ENCODE data around the gene AGBL2. TPM values are rescaled to one million over a fixed set of nuclear protein-coding genes. Genes with fewer than 3 reads are reported as not detected.

The AGBL2 gene
- total RNA-seq, 4 donors from 2014 or later = 0.22 to 0.85 TPM; not detected in 2

DNA sequence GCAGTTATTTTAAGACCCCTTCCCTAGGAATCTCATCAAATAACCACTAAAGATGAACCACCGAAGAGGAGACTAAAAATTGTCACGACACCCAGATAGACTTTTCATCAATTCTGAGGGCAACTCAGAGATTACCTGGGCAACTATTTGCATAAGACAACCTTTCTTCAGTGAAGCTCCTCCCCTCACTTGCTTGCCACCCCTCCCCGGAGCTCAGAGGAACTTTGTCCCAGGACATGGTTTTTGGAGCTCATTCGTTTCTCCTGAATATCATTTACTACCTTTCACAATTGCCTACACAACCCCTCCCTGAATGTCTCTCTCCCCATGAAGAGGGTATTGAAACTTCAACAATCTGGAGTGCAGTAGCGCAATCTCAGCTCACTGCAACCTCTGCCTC is 3.9 kb downstream of the AGBL2 start:
- TF ChIP-seq, protein P1, sequence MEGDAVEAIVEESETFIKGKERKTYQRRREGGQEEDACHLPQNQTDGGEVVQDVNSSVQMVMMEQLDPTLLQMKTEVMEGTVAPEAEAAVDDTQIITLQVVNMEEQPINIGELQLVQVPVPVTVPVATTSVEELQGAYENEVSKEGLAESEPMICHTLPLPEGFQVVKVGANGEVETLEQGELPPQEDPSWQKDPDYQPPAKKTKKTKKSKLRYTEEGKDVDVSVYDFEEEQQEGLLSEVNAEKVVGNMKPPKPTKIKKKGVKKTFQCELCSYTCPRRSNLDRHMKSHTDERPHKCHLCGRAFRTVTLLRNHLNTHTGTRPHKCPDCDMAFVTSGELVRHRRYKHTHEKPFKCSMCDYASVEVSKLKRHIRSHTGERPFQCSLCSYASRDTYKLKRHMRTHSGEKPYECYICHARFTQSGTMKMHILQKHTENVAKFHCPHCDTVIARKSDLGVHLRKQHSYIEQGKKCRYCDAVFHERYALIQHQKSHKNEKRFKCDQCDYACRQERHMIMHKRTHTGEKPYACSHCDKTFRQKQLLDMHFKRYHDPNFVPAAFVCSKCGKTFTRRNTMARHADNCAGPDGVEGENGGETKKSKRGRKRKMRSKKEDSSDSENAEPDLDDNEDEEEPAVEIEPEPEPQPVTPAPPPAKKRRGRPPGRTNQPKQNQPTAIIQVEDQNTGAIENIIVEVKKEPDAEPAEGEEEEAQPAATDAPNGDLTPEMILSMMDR (IDR thresholded peaks at IDR 0.05; ENCODE audit: low read depth) = no peak

DNA sequence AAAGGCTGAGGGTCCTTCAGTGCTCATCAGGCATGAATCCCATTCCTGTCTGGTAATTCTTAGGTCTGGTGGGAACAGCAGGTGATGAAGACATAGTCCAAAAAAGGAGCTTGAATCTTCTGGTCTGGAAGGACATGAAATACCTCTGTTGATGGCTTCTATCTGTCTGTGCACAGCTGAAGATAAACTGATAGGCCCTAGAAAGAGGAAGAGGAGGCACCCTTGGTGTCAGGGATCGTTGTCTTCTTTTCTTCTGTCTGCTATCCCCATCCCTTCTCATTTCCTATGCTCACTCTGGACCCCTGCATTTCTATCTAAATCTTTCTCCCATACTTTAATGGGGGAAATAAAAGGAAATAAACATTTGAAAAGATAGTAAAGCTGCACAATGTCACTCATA is 9.4 kb downstream of the AGBL2 start:
- TF ChIP-seq, protein P1 (IDR thresholded peaks at IDR 0.05; ENCODE audit: low read depth) = no peak

DNA sequence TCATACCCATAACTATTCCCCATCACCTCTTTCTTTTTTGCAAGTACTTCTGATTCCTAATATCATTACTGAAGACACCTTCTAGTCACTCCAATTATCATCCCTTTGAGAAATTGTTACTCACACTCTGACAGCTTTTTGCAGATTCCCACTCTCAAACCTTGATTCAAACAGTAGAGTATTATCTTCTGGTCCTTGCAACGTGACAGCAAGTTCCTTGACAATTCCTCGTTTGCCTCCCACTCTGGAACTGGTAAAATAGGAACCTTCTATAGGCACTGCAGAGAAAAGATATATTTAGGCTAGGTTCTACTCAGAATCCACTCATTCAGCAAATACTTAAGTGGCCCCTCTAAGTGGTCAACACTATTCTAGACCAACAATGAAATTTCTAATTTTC is 23.2 kb downstream of the AGBL2 start:
- TF ChIP-seq, protein P1 (IDR thresholded peaks at IDR 0.05; ENCODE audit: low read depth) = no peak

DNA sequence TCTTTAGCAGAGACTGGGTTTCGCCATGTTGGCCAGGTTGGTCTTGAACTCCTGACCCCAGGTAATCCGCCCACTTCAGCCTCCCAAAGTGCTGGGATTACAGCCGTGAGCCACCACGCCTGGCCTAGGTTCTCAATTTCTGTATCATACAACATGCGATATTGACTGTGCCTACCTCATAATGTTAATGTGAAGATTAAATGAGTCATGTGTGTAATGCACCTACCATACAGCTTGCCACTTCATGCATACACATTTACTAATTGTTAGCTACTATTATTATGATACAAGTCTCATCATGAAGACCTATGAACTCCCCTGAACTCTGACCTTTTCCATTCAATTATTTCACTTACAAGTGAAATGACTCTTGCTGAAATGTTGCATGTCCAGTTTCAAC is 25.7 kb downstream of the AGBL2 start:
- TF ChIP-seq, protein P1 (IDR thresholded peaks at IDR 0.05; ENCODE audit: low read depth) = no peak

DNA sequence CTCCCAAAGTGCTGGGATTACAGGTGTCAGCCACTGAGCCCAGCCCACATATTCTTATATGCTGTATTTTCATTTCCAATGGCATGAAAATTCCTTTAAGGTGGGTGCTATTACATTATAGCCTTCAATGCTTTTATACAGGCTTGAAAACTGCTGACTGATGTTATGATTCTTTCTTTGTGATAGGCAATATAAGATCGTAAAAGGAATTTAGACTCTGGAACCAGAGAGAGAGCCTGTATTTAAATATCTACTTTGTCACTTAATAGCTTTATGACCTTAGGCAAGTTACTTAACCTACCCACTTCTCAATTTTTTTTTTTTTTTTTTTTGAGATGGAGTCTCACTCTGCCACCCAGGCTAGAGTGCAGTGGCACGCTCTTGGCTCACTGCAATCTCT is 26.2 kb downstream of the AGBL2 start:
- TF ChIP-seq, protein P1 (IDR thresholded peaks at IDR 0.05; ENCODE audit: low read depth) = no peak

DNA sequence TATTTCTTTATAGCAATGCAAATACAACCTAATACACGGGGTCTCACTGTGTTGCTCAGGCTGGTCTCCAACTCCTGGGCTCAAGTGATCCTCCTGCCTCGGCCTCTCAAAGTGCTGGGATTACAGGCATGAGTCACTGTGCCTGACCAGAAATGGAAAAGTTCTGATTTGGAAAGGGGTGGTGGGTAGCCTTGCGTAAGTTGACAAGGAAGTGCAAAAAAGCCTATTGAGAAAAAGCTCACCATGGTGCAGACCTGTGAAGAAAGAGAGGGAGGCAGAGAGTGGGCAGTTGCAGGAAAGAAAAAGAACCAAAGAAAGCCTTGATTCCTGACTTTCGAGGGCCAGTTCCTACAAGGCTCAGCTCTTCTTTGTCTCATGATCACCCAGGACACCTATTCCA is 27.1 kb downstream of the AGBL2 start:
- TF ChIP-seq, protein P1 (IDR thresholded peaks at IDR 0.05; ENCODE audit: low read depth) = no peak

DNA sequence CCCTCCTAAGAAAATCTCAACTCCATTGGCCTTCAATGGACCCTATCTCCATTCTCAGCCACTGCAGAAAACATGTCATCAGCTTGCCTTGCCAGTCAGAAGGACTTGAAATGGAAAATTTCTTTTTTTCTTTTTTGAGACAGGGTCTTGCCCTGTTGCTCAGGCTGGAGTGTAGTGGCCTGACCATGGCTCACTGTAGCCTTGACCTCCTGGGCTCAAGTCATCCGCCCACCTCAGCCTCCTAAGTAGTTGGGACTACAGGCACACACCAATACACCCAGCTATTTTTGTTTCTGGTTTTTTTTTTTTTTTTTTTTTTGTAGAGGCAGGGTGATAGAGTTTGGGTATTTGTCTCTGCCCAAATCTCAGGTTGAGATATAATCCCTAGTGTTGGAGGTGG is 29.0 kb downstream of the AGBL2 start:
- TF ChIP-seq, protein P1 (IDR thresholded peaks at IDR 0.05; ENCODE audit: low read depth) = no peak
